DMS 273 (cell line): ENCODE data around the gene TTYH3.

Experiments used
- DNase-seq: peaks from one replicate; lab custom pipeline; 2025; ENCODE audit not compliant: unreplicated experiment; lab: John Stamatoyannopoulos, UW

Gene TTYH3

GRCh38 chr7:2634267-2635145 is 2.7 kb downstream of the TTYH3 start:
- DNase-seq = no peak

DNA sequence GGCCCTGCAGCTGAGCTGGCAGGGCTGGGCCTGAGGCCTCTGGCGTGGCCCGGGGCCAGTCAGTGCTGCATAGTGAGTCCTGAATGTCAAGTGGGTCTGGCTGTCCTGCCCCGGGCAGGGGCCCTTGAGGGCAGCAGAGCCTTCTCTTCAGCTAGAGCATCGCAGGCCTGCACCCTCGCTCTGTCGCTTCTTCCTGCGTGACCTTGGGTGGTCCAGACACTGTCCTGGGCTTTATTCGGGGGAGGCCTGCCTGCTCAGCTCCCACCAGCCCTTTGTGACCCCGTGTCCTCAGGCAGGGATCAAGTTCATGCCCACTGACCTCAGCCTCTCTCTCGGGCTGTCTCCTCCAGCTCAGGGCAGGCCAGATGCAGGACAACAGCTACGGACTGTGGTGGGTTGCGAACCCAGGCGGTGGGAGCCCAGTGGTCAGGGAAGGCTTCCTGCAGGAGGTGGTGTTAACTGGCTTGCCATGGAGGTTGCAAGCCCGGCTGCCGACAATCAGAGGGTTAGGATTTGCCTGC is 3.4 kb downstream of the TTYH3 start:
- no peak for DNase-seq

GRCh38 chr7:2635810-2636701 is 4.3 kb downstream of the TTYH3 start:
- no peak for DNase-seq

- DNase-seq = no peak
These were observed 5.3 kb downstream of the TTYH3 start for GRCh38 chr7:2637066-2637471.

DNA sequence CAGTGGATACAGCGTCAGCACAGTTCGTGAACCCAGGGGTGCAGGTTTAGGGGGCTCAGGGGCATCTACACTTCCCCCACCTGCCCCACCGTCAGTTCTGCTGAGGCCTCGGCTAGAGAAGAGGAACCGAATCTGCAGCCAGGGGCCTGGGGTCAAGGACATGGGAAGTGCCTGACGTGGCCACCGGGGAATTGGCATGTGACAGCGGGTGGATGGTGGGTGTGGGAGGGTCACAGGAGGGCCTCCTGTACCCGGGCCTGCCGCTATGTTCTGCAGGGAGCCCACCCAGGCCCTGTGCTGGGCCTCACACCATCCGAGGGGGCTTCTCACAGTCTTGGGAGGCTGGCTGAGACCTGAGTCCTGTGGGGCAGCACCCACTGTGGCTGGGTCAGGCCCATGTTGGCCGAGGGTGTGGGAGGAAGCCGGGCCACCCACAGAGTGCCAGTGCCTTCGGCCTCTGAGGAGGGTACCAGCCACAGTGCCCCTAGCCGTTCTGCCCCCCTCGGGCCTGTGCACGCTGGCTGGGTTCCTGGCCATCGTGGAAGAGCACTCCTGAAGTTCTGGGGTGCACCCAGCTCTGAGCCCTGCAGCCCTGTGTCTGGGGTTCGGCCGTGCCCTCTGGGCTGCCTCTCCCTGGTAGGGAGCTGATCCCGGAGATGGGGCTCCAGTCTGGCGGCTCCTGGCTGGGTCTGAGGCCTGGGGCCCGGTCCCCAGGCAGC is 5.9 kb downstream of the TTYH3 start:
- no peak for DNase-seq

DNA sequence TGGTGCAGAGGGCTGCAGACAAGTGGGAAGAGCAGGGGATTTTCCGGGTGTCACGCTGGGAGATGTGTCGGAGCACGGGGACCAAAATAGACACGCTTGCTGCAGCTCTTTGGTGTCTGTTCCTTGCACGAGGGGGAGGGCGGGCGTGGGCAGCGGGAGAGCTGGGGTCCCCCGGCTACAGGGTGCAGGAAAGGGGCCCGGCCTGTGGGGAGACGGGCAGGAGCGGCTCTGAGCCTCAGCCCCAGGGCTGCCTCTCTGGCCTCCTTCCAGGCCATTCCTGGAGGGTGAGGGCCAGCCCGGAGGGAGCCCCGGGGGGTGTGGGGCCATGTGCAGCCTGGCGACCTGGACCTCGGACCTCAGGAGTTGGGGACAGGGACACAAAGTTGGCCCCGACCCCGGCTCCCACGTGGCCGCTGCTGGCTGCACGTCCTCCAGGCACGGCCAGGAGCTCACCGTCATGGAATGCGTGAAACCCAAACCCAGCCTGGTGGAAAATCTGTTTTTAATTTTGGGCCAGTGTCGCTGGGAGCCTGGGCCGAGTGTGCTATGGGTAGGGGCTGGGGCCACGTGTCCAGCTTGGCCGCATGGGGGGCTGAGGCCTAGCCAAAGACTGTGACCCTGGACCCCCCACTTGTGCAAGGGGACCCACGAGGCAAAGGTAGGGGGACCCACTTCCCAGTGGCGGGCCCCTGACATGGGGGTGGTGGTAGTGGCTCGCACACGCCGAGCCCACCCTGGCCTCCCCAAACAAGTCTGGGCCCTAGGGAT is 6.6 kb downstream of the TTYH3 start:
- no peak for DNase-seq

DNA sequence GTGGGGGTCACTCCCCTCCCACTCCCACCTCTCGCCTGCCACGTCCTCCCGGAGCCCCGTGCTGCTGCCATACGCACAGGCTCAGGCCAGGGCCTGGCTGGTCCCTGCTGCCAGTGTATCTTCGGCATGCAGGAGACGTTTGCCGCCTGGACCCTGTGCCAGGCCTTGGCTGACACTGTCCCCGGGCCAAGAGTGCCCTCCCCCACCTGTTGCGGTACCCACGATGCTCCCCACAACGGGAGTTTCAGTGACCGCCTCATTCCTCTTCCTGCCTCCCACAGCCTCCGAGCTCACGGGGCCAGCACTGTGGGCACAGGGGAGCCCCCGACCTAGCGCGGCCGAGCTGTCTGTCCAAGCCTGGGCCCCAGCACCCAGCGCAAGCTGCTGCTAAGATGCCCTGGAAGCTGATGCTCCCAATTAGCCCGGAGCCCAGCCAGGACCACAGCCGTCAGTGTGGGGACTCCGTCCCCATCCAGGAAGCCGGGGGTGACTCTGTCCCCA is 7.4 kb downstream of the TTYH3 start:
- no peak for DNase-seq

DNA sequence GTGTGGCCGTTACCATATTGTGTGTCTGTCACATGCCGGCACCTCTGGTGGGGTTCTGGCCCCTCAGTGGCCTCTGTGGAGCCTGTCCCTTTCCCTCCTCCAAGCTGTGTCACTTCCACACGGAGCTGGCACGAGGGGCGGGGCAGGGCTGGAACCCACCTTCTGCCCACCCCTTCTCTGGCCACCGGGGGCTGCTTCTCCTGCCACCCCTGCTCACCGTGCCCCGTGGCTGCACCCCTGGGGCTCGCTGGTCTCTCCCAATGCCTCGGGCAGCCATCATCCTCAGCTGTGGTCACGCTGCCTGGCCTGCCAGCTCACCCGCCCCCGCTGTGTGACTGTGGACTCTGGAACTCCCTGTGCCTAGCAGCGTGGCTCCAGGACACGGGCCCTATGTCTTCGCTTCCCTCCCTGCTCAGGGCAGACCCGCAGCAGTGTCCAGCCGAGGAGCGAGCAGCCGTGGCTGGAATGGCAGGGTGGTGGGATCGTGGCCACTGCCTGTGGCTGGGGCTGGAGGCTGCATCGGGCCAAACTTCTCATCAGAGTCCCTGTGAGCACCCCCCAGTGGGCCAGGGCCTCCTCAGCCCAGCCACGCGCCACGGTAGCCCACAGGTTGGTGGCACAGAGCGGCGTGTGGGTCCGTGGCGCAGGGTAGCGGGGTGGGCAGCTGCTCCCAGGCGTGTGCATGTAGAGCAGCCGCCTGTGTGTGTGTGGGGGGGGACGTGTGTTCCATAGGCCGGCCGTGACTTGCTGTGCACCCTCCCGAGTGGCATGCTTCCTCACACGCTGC is 8.1 kb downstream of the TTYH3 start:
- DNase-seq = no peak

GRCh38 chr7:2640482-2640830 is 8.7 kb downstream of the TTYH3 start:
- DNase-seq = no peak

GRCh38 chr7:2640846-2641316 is 9.1 kb downstream of the TTYH3 start:
- no peak for DNase-seq

- peak; percentile 82 for DNase-seq
These were observed 9.9 kb downstream of the TTYH3 start for GRCh38 chr7:2641406-2642393.

GRCh38 chr7:2643386-2644219 is 11.8 kb downstream of the TTYH3 start:
- peak; percentile 42 for DNase-seq

DNA sequence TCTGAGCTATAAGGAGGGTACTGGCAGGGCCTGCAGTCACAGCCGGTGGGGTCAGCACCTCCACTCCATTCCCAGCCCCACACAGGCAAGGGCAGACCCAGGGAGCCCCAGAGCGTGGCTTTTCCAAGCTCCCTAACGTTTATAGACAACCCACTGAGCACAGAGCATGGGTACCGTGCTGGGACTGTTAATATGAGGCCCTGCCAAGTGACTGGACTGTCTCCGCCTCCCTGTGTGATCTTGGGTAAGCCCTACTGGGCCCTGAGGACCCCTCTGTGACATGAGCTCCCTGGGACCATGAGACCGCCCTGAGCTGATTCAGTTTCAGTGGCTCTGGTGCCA is 12.4 kb downstream of the TTYH3 start:
- no peak for DNase-seq

DNA sequence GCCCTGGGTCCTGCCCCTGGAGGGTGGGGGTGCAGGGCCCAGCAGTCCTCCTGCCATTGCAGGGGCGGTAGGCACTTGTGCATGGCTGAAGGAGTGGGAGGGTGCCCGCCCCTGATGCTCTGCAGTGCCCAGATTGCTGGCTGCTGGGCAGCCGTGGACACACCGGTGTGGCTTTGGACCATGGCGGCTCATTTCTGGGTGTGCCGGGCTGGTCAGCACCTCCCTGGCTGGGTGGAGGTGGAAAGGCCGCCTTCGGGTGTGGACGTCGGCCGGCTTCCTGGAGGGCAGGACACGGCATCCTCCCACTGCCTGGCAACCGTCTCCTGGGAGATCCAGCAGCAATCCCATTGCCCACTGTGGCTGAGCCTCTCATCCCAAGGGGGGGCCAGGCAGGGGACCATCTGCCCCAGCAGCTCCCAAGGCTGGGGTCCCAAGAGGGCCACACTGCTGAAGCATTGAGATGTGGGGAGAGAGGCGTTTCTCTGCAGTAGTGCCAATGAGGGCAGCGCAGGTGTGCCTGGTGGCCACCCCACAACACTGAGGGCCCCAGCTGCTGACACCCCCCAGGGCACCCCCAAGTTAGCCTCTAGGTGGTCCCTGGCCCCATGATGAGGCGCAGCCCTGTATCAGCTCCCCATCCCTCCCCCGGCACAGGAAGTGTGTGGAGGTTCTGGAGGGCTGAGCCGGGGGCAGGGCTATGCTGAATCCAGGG is 12.9 kb downstream of the TTYH3 start:
- DNase-seq = no peak

GRCh38 chr7:2645274-2645868 is 13.6 kb downstream of the TTYH3 start:
- DNase-seq = no peak

GRCh38 chr7:2646336-2646679 is 14.5 kb downstream of the TTYH3 start:
- no peak for DNase-seq
